Activated T-helper 1 cell treated with anti-CD3 and anti-CD28 coated beads, Interleukin-12 subunit alpha, Interleukin-12 subunit beta, Interleukin-2, Interleukin-4 antibody, amounts not matched to agents 30 ng/mL and 10 ng/mL and 1 ng/mL, durations not matched to agents 14 hours and 24 hours and 36 hours (primary cell): ENCODE results near the gene ZSWIM3. TPM values are rescaled to one million over a fixed set of nuclear protein-coding genes. Genes with fewer than 3 reads are reported as not detected.

Source experiments
- DNase-seq: peaks from one replicate; pipeline ENCODE4 v3.0.0; 2021; ENCODE audit warnings: low spot score
- H3K27ac Mint-ChIP-seq: one replicate; pipeline ENCODE4 v1.8.0; 2021; ENCODE audit warnings: mild to moderate bottlenecking, mixed read lengths
- H3K27me3 Mint-ChIP-seq: one replicate; pipeline ENCODE4 v1.8.0; 2022; ENCODE audit warnings: mild to moderate bottlenecking, moderate library complexity, mixed read lengths; ENCODE audit not compliant: insufficient read depth
- H3K36me3 Mint-ChIP-seq: one replicate; pipeline ENCODE4 v1.8.0; 2021; ENCODE audit warnings: low read depth, mixed read lengths
- H3K4me1 Mint-ChIP-seq: one replicate; pipeline ENCODE4 v1.8.0; 2021; ENCODE audit warnings: low read depth, mixed read lengths
- H3K4me3 Mint-ChIP-seq: one replicate; pipeline ENCODE4 v1.8.0; 2021; ENCODE audit warnings: mild to moderate bottlenecking, moderate library complexity, mixed read lengths
- H3K9me3 Mint-ChIP-seq: one replicate; pipeline ENCODE4 v1.8.0; 2021; ENCODE audit warnings: mixed read lengths
- intact Hi-C: fragments of 100-400 bp; cut with micrococcal nuclease; formaldehyde crosslinking; loops from one replicate; pipeline ENCODE4 v1.15.1; 2024
- total RNA-seq: library from RNA; stranded (reverse); gene quantifications from 2 replicates; pipeline ENCODE4 v1.2.3, GENCODE V29; 2022

The ZSWIM3 gene
- total RNA-seq, 1 donor from 2014 or later: 5.8 TPM

- no peaks in the 10 kb centered on the region for H3K27me3 Mint-ChIP-seq
- DNase-seq: no peak
- H3K9me3 Mint-ChIP-seq: no peaks in the 10 kb centered on the region
- intact Hi-C loops: no loop called here
- H3K27ac Mint-ChIP-seq: no peak overlapping the region
- peaks cover 24% of the 10 kb centered on the region for H3K36me3 Mint-ChIP-seq
- H3K4me1 Mint-ChIP-seq: peaks cover 11% of the 10 kb centered on the region
- H3K4me3 Mint-ChIP-seq: no peak overlapping the region
Observed at GRCh38 chr20:45852326-45852725, 5.1 kb upstream of the ZSWIM3 start.

GRCh38 chr20:45853484-45853883 is 3.9 kb upstream of the ZSWIM3 start:
- Mint-ChIP-seq H3K27me3 (no peaks in the 10 kb centered on the region), H3K27ac (no peak overlapping the region), H3K4me3 (no peak overlapping the region), H3K36me3 (peaks cover 27% of the 10 kb centered on the region), H3K9me3 (no peaks in the 10 kb centered on the region), H3K4me1 (peaks cover 23% of the 10 kb centered on the region)
- no peak for DNase-seq
- intact Hi-C loops: no loop called here

DNA sequence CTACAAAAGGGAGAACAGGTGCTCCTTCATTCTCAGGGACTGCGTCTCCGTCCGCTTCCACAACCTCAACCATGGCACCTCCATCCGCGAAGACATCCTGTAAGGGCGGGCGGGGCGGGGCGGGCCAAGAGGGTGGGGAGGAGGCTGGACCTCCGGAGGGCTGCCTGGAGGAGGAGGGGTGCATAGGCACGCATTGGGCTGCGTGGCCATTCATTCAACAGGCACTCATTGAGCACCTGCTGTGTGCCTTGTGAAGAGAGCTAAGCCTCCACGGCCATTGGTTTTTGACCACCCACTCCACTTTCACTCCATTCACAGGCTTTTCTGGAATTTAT is 435 bp downstream of the ZSWIM3 start:
- Mint-ChIP-seq H3K4me3 (peak overlapping the region; percentile 97), H3K27ac (peak overlapping the region; percentile 98), H3K27me3 (no peaks in the 10 kb centered on the region), H3K9me3 (no peaks in the 10 kb centered on the region), H3K4me1 (peaks cover 33% of the 10 kb centered on the region), H3K36me3 (peaks cover 19% of the 10 kb centered on the region)
- intact Hi-C loops: loop anchor here (1.0 to 5.0 kb wide), 10 partner anchors 23 to 496 kb away; partner anchors contain the start of genes CTSA, DNTTIP1, NEURL2 and PIGT
- DNase-seq: no peak

- Mint-ChIP-seq H3K4me3 (no peak overlapping the region), H3K27ac (no peak overlapping the region), H3K36me3 (peaks cover 15% of the 10 kb centered on the region), H3K9me3 (no peaks in the 10 kb centered on the region), H3K4me1 (peaks cover 33% of the 10 kb centered on the region), H3K27me3 (no peaks in the 10 kb centered on the region)
- no peak for DNase-seq
- intact Hi-C loops: loop anchor here (5.0 kb wide), 1 partner anchor 498 kb away; the partner anchor contains the start of gene SYS1
Observed at GRCh38 chr20:45859916-45860315, 2.5 kb downstream of the ZSWIM3 start.

- H3K9me3 Mint-ChIP-seq: no peaks in the 10 kb centered on the region
- no peaks in the 10 kb centered on the region for H3K27me3 Mint-ChIP-seq
- peaks cover 33% of the 10 kb centered on the region for H3K4me1 Mint-ChIP-seq
- DNase-seq: no peak
- H3K27ac Mint-ChIP-seq: no peak overlapping the region
- no peak overlapping the region for H3K4me3 Mint-ChIP-seq
- intact Hi-C loops: no loop called here
- H3K36me3 Mint-ChIP-seq: peaks cover 13% of the 10 kb centered on the region
Observed at GRCh38 chr20:45860560-45861220, 3.3 kb downstream of the ZSWIM3 start.

DNA sequence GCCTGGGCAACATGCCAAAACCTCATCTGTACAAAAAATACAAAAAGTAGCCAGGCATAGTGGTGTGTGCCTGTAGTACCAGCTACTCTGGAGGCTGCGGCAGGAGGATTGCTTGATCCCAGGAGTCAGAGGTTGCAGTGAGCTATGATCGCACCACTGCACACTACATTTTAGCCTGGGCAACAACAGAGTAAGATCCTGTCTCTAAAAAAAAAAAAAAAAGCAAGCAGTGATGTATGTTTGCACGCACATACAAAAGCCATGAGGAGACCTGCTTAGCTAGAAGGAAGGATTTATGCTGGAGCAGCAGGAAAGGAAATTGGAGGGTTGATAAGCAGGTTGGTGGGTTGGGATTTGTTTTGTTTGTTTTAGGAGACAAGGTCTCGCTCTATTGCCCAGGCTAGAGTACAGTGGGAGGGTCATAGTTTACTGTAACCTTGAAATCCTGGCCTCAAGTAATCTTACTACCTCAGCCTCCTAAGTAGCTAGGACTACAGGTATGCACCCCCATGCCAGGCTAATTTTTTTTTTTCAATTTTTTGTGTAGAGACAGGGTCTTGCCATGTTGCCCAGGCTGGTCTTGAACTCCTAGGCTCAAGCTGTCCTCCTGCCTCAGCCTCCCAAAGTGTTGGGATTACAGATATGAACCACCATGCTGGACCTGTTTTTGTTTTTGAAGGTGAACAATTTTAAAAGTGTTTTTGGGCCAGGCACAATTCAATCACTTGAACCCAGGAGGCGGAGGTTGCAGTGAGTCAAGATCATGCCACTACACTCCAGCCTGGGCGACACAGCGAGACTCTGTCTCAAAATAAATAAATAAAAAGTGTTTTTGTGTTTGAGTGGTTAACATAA is 4.0 kb downstream of the ZSWIM3 start:
- H3K27me3 Mint-ChIP-seq: no peaks in the 10 kb centered on the region
- no peak overlapping the region for H3K27ac Mint-ChIP-seq
- intact Hi-C loops: no loop called here
- H3K36me3 Mint-ChIP-seq: peaks cover 13% of the 10 kb centered on the region
- H3K4me1 Mint-ChIP-seq: peaks cover 26% of the 10 kb centered on the region
- H3K9me3 Mint-ChIP-seq: no peaks in the 10 kb centered on the region
- no peak overlapping the region for H3K4me3 Mint-ChIP-seq
- no peak for DNase-seq

GRCh38 chr20:45863543-45864470 is 6.4 kb downstream of the ZSWIM3 start:
- no peak overlapping the region for H3K4me3 Mint-ChIP-seq
- H3K36me3 Mint-ChIP-seq: peaks cover 7% of the 10 kb centered on the region
- no peak for DNase-seq
- peaks cover 8% of the 10 kb centered on the region for H3K4me1 Mint-ChIP-seq
- intact Hi-C loops: no loop called here
- no peaks in the 10 kb centered on the region for H3K9me3 Mint-ChIP-seq
- H3K27me3 Mint-ChIP-seq: no peaks in the 10 kb centered on the region
- H3K27ac Mint-ChIP-seq: no peak overlapping the region

GRCh38 chr20:45866454-45866853 is 9.0 kb downstream of the ZSWIM3 start:
- no peak for DNase-seq
- Mint-ChIP-seq H3K4me3 (no peak overlapping the region), H3K27me3 (no peaks in the 10 kb centered on the region), H3K4me1 (no peaks in the 10 kb centered on the region), H3K27ac (no peak overlapping the region), H3K36me3 (no peaks in the 10 kb centered on the region), H3K9me3 (no peaks in the 10 kb centered on the region)
- intact Hi-C loops: no loop called here

- intact Hi-C loops: no loop called here
- Mint-ChIP-seq H3K9me3 (no peaks in the 10 kb centered on the region), H3K4me3 (no peak overlapping the region), H3K36me3 (peaks cover 3% of the 10 kb centered on the region), H3K4me1 (no peaks in the 10 kb centered on the region), H3K27me3 (no peaks in the 10 kb centered on the region), H3K27ac (no peak overlapping the region)
- no peak for DNase-seq
Observed at GRCh38 chr20:45867136-45867818, 9.9 kb downstream of the ZSWIM3 start.

DNA sequence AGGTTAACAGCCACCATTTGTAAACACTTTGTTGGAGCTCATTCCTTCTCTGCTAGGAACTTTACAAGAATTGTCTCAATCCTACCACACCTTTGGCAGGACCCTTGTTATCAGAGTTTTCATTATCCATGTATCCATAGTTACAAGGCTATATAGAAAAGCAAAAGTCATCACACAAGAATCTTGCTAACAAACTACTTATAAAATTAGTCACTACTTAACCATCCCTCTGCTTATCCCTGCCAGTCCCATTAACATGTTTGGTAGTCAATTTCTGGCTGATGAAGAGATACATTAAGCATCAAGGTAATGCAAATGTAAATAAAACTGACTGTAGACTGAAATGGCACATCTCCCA is 10.4 kb downstream of the ZSWIM3 start:
- H3K9me3 Mint-ChIP-seq: no peaks in the 10 kb centered on the region
- intact Hi-C loops: no loop called here

DNA sequence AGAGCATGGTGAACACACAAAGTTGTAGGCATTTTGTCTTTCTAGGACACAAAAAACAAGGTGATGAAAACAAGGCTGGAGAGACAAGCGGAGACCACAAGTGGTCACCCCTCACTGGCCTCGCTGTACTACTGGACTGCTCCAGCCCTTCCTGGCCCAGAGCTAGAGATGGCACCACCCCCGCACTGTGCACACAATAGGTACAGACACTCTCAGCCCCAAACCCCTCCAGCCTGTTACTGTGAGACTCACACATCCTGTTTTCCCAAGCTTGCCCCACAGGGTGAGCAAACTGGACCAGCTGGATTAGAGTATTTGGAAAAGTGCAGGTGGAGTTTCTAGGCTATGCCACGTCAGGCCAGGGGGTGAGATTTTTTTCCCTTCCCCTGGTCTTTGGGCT is 15.2 kb downstream of the ZSWIM3 start:
- no peaks in the 10 kb centered on the region for H3K4me1 Mint-ChIP-seq
- H3K36me3 Mint-ChIP-seq: peaks cover 15% of the 10 kb centered on the region
- DNase-seq: no peak
- H3K4me3 Mint-ChIP-seq: no peak overlapping the region
- H3K27ac Mint-ChIP-seq: no peak overlapping the region
- intact Hi-C loops: no loop called here
- H3K9me3 Mint-ChIP-seq: no peaks in the 10 kb centered on the region
- no peaks in the 10 kb centered on the region for H3K27me3 Mint-ChIP-seq

More for the DNA sequence above, 10.4 kb downstream of the ZSWIM3 start:
- Mint-ChIP-seq H3K4me1 (no peaks in the 10 kb centered on the region), H3K4me3 (no peak overlapping the region), H3K27me3 (no peaks in the 10 kb centered on the region), H3K36me3 (peaks cover 5% of the 10 kb centered on the region), H3K27ac (no peak overlapping the region)
- DNase-seq: no peak

- intact Hi-C loops: no loop called here
- H3K9me3 Mint-ChIP-seq: no peaks in the 10 kb centered on the region
- H3K36me3 Mint-ChIP-seq: peaks cover 15% of the 10 kb centered on the region
- H3K4me1 Mint-ChIP-seq: no peaks in the 10 kb centered on the region
- no peak overlapping the region for H3K4me3 Mint-ChIP-seq
- no peaks in the 10 kb centered on the region for H3K27me3 Mint-ChIP-seq
- no peak for DNase-seq
- no peak overlapping the region for H3K27ac Mint-ChIP-seq
Observed at GRCh38 chr20:45873409-45874103, 16.1 kb downstream of the ZSWIM3 start.
